Measurements from ENCODE around the gene RGS9.
"Not testable (repeated sequence)": the region's sequence is repeated elsewhere in the genome, so short reads cannot be mapped to it uniquely, and the experiment has no call there.

RGS9 gene

DNA sequence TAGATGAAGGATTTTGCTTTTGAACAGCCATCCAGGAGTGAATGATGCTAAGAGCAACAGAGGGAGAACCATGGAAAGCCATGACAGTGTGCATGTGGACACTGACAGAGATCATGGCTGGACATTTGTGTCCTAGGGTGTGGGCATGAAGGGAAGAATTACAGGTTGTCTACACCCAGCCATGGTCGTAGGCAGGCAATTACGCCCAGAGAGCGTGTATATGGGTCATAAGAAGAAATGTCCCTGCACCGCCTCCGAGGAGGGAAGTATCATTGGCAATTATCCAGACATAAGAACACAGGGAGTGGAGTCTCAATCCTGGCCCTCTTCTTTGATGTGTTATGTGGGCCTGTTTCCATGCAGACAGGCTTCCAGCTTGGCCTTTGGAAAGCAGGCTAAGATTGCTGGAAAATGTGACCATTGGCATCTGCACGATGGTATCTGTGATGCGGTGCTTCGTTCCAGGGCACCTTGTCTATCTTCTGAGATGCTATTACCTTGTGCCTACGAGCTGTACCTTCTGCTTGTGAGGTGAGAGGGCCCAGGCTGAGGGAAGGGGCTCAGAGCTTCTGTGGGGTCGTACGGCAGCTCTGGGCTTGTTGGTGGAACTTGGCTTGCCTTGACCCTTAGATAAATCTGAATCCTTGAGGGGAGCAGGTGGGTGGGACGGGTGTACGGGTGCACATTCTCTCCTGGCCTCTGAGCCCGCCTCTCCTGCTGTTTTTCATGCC lies 19.8 kb downstream of the RGS9 start:
- DNase-seq (ENCODE audit: low spot score) = no peak

DNA sequence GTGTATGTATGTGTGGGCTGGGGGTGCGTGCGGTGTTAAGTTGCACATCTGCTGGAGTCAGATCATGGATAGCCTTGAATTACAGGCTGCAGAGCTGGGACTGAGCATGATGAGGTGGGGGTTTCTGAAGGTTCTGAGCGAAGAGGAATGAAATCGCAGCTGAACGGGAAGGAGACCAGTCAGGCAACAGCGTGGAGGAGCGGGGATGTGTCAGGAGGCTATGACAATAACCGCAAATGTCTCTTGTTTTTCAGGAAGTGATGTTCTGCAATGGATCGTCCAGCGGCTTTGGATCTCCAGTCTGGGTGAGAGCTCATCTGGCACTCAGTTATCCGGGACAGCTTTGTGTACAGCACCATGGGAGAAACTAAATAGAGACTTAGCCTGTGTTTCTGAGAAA lies 20.9 kb downstream of the RGS9 start:
- DNase-seq (ENCODE audit: low spot score) = no peak

DNA sequence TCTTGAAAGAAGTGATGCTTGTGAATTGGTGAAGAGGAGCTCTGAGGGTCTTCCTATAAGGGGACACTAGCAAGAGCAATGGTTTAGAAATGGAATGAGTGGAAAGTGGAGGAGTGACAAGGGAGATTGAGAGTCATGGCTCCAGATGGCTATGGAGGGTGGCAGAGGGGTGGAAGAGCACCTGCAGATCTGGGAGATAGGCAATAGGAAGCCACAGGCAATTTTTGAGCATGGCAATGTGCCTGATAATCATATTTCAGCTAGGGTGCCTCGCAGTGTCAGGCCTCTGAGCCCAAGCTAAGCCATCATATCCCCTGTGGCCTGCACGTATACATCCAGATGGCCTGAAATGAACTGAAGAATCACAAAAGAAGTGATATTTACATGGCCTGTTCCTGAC lies 21.5 kb downstream of the RGS9 start:
- no peak for DNase-seq (ENCODE audit: low spot score)

DNA sequence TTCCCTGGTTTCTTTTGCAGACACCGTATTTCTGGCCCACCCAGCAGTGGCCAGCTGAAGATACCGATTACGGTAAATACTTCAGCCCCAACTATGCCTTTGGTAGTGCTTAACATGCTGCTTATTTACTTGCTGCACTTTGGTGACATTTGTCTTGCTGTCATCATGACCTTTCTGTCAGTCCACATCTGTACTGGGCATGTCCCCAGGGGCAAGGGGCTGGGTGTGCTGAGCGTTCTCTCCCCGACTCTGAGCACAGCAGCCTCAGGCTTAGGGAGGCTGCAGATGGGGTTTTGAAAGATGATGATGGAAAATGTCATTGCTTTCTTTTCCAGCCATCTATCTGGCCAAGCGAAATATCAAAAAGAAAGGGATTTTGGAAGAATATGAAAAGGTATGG lies 23.3 kb downstream of the RGS9 start:
- DNase-seq (ENCODE audit: low spot score) = no peak

DNA sequence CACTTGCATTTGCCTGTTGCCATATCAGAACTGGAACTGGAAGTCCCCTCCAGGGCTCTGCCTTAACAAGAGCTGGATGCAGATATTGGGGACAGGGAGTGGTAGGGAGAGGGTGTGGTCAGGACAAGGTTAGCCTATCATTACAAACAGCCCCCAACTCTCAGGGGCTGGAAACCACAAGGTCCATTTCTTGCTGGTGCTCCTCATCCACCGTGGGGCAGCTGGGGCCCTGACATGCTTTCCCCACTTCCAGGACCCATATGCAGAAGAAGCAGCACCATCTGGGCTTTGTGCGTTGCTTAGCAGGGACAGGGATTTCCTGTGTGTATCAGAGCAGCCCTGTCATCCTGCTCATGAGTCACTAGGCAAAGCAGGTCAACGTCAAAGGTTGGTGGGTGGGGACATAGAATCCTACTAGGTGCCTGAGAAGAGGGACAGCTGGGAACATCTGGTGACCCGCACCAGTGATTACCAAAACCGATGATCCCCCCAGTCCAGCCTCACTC lies 26.9 kb downstream of the RGS9 start:
- peak; percentile 71 for DNase-seq (ENCODE audit: low spot score)

DNA sequence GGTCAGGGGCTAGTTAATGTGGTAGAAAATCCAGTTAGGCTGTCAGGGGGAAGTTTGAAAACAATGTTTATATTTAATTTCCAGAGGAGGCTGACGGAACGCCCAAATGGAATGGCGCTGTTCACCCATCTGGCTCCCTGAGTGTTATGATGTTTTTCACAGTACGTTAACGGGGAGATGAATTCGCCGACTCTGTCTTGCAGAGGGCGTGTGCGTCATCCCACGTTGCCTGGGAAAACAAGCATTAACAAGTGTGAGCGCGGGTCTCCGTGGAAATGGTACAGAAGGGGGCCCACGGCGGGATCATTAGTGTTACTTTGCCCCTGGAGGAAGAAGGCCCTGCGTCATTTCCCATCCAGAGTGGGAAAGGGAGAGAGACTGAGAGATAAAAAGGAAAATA lies 29.6 kb downstream of the RGS9 start:
- no peak for DNase-seq (ENCODE audit: low spot score)

DNA sequence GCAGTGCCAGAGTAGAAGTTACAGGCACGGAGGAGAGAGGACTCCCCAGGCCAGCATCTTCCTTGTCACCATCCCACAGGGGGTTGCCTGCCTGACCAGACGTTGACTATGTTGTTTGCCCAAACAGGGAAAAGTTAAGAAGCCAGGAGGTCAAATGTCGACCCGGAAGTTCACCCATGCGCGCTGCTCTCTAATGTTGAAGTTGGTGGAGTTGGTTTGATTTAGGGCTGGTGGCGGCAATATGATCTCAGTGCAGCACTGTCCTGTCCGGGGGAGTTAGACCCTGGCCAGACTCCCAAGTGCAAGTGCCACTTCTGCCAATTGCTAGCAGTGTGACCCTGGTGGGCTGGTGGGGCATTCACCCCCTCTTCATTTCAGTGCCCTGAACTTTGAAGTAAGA lies 30.4 kb downstream of the RGS9 start:
- DNase-seq (ENCODE audit: low spot score) = no peak

DNA sequence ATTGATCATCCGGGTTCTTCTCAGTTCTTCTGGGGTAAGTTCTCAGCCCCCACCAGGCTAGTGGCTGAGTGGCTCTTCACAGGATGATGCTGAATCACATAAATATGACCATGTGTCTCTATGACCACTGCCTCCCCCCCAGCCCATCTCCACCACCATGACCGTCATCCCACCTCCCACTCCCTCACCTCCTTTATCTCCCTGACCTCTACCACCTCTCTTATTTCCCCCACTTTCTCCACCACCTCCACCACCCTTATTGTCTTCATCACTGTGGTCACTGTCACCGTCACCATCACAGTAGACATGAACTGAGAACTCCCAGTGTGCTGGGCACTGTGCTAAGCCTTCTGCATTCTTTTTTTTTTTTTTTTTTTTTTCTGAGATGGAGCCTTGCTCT lies 32.5 kb downstream of the RGS9 start:
- no peak for DNase-seq (ENCODE audit: low spot score)

DNA sequence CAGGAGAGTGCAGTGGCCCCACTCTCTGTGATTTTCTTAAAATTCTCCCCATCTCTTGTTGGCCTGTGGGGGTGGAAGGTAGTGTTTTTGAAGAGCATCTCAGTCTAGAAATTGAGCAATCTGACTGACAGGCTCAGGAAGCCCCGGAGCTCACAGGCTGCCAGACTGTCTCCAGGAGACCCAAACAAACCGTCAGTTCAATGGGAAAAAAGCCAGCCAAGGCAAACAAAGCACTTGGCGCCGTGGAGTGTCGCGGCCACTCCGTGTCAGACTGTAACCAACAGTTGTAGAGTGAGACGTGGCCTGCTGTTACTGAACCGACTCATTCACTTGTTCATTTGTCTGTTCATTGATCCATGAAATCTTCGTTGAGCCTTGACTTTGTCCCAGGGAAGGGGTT lies 33.7 kb downstream of the RGS9 start:
- no peak for DNase-seq (ENCODE audit: low spot score)

DNA sequence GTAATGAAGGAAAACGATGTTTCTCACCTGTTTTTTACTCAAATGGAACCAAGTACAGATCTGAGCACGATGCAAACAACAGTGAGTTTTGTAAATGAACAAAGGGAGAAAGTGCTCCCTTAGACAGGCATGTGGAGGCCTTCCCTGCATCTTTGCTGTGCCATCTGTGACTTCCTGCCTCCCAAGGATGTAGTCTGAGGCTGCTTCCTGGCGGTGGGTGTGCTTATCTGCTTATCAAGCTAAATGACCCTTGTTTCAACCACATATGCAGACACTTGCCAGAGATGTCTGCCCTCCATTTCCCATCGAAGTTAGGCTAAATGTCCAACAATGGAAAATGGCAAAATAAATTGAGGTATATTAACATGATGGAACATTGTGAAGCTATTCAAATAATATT lies 34.6 kb downstream of the RGS9 start:
- DNase-seq (ENCODE audit: low spot score) = no peak

DNA sequence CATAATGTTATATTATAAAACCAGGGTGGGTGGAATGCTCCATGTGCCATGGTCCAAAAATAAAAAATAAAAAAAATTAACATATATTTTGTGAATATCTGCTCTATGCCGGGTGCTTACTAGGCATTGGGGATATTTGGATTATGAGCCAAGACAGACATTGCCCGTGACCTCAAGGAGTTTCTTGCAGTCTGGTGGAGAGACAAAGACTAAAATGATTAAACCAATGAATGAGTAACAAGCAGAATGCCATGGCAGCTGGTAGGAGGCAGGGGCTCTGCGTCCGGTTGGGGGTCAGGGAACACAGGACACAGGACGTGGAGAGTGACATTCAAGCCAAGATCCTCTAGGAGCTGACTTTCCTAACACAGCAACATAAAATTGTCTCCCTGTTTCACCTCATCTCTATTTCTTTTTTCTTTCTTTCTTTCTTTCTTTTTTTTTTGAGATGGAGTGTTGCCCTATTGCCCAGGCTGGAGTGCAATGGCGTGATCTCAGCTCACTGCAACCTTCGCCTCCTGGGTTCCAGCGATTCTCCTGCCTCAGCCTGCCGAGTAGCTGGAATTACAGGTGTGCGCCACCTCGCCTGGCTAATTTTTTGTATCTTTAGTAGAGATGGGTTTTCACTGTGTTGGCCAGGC lies 35.4 kb downstream of the RGS9 start:
- DNase-seq (ENCODE audit: low spot score) = no peak

DNA sequence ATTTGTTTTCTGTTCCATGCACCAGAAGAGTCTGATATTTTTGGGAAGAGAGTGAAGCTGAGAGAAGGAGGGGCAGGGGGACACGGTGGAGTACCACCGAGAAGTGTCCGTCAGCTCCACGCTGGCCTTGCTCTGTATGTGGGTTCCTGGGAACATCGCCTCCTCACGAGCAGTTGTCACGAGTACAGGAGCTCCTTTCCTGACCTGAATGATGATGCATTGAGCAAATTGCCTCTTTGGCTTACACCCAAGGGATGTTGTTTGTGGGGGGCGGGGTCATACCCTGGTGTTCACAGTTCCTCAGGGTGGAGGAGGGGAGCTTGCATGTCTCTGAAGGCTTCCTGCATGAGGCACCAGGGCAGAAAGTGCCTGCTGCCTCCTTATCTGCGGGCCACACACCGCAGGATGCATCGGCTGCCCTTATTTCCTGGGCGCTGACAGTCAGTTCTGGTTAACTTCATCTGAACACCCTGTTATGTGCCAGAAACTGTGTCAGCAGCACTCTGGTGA lies 36.2 kb downstream of the RGS9 start:
- DNase-seq (ENCODE audit: low spot score) = peak; percentile 92

DNA sequence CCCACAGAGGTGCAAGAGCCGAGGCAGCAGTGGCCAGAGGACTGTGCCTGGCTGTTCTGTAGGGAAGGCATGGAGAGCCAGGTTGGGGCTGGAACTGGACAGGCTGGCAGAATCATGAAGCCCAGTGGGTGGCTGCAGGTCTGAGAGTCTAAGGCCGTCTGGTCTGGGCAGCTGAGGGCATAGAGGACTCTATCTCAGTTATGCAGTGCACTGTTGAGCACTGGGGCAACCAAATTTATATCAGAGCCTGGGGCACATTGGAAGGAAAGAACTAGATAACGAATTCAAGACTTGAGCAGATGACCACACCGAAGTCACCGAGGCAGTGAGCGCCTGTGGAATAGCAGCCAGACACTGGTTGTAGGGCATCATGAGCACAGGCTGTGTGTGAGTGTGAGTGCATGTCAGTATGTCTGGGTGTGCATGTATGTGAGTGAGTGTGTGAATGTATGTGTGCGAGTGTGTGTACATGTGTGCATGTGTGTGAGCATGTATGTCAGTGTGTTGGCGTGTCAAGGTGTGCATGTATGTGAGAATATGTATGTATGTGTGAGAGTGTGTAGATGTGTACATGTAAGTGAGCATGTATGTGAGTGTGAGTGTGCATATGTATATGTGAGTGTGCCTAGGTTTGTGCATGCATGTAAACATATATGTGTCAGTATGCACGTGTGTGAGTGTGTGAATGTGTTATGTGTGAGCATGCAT lies 37.0 kb downstream of the RGS9 start:
- DNase-seq (ENCODE audit: low spot score) = no peak

DNA sequence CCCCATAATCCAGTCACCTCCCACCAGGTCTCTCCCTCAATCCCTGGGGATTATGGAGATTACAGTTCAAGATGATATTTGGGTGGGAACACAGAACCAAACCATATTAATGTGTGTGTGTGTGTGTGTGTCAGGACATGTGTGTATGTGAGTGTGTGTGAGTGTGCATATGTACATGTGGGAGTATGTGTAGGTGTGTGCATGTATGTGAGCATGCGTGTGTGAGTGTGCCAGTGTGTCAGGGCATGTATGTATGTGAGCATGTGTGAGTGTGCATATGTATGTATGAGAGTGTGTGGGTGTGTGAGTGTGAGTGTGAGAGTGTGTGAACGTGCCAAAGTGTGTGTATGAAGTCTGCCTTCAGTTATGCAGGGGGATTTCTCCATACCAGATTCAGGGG lies 37.8 kb downstream of the RGS9 start:
- no peak for DNase-seq (ENCODE audit: low spot score)

DNA sequence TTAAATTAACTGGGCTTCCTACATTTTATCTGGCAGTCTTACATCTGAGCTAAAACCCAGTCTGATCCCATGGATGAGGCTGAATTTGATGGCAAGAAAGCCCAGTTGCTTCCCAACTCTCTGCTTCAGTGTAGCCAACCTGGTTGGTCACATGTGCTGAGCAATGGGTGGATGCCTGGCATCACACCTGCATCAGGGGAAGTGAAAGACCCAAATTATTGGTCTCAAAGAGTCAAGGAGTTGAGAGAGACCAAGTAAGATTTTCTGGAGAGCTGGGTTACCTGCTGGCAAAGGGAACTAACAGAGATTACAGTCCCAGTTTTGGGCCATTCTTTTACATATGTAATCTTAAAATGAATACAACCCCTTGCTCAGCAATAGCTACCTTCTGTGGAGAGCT lies 38.8 kb downstream of the RGS9 start:
- DNase-seq (ENCODE audit: low spot score) = no peak

DNA sequence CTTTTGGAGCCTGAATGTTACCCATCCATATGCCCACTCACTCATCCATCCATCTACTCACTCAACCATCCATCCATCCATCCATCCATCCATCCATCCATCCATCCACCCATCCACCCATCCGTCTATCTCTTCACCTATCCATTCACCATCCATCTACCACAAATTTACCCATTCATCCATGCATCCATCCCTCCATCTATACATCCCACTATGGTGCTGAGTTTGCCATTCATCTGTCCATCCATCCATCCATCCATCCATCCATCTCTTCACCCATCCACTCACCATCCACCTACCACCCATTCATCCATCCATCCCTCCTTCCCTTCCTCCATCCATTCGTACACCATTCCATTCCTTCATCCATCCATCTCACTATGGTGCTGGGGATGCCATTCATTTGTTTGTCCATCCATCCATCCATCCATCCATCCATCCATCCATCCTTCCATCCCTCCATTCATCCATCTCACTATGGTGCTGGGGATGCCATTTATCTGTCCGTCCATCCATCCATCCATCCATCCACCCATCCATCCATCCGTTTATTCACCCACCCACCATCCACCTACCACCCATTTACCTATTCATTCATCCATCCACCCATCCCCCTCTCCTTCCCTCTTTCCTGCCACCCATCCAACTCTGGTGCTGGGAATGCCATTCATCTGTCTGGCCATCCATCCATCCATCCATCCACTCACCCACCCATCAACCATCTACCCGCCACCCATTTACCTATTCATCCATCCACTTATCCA lies 39.7 kb downstream of the RGS9 start:
- no peak for DNase-seq (ENCODE audit: low spot score)

DNA sequence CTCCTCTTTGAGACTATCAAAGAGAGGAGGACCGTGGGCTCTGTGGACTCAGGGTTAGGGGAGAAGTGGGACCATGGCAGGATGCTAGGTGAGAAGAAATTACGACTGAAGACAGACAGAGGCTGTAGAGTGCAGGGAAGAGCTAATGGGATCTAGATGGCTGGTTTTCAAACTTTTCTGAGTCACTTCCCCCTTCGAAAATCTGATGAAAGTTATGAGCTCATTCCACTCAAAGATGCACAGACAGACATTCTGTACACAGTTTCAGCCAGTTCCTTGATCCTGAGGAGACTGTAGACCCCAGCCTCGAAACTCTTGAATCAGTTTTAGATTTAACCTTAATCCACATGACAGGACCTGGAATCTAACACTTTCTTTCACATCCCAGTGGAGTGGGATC lies 40.7 kb downstream of the RGS9 start:
- DNase-seq (ENCODE audit: low spot score) = no peak

DNA sequence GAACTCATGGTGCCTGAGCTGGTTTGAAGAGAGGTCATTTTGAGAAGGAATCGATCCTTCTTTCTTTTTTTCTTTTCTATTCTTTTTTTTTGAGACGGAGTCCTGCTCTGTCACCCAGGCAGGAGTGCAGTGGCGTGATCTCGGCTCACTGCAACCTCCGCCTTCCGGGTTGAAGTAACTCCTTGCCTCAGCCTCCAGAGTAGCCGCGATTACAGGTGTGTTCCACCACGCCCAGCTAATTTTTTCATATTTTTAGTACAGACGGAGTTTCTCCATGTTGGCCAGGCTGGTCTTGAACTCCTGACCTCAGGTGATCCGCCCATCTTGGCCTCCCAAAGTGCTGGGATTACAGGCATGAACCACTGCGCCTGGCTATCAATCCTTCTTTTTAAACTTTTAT lies 43.1 kb downstream of the RGS9 start:
- not testable (repeated sequence) for DNase-seq (ENCODE audit: low spot score)

DNA sequence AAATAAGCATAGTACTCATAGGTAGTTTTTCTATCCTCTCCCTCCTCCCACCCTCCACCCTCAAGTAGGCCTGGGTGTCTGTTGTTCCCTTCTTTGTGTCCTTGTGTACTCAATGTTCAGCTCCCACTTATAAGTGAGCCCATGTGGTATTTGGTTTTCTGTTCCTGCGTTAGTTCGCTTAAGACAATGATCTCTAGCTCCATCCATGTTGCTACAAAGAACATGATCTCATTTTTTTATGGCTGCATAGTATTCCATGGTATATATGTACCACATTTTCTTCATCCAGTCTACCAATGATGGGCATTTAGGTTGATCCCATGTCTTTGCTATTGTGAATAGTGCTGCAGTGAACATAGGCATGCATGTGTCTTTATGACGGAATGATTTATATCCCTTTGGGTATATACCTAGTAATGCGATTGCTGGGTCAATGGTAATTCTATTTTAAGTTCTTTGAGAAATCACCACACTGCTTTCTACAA lies 43.6 kb downstream of the RGS9 start:
- DNase-seq (ENCODE audit: low spot score) = not testable (repeated sequence)

DNA sequence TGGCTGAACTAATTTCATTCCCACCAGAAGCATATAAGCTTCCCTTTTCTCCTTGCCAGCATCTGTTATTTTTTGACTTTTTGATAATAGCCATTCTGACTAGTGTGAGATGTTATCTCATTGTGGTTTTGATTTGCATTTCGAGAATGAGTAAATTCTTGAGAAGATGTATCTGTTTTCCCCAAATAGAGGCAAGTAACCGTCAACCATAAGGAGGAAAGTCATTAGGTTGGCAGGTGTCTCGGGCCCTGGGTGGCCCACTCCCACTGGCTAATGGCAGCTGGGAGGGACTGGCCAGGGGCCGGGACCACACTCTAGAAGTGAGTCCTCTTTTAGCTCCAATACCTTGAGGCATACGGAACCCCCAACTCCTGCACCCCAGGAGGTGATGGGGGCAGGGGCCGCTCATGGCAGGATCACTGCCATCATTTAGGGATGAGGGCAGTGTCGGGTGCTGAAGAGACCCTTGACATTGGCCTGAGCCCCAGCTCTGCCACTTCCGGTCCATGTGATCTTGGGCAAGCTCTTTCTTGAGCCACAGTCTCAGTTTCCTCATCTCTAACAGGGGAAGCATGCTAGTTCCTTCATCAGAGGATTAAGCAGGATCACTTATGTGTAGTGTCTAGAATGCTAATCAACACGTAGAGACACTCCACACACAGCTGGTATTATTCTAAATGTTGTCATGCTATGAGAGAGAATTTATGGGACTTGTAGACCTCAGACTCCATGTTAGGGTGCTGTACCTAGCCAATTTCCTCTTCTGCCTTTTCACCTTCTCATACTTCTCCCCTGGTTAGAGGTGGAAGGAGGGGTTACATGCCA lies 44.3 kb downstream of the RGS9 start:
- peak; percentile 89 for DNase-seq (ENCODE audit: low spot score)

DNA sequence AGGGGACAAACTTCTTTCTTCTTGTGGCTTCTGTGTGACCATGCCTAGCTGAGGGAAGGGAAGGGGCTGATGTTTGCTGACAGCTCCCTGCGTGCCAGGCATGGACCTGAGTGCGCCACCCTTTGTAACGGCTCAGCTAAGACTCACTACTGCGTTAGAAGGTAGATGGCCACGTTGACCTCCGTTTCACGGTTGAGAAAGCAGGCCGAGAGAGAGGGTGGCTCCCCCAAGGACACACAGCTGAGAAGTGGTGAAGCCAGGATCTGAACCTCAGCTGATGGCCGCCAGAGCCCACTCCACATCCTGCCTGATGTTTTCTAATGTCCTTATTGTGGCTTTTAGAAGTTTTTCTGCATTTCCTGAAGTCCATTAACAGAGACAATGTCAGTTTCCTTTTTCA lies 45.1 kb downstream of the RGS9 start:
- DNase-seq (ENCODE audit: low spot score) = no peak
